ENCODE measurements around the gene ADAMTS13. TPM values are rescaled to one million over a fixed set of nuclear protein-coding genes. Genes with fewer than 3 reads are reported as not detected.

ADAMTS13 gene
- total RNA-seq, 2 donors from 2014 or later, result 0.67 to 1.1 TPM

DNA sequence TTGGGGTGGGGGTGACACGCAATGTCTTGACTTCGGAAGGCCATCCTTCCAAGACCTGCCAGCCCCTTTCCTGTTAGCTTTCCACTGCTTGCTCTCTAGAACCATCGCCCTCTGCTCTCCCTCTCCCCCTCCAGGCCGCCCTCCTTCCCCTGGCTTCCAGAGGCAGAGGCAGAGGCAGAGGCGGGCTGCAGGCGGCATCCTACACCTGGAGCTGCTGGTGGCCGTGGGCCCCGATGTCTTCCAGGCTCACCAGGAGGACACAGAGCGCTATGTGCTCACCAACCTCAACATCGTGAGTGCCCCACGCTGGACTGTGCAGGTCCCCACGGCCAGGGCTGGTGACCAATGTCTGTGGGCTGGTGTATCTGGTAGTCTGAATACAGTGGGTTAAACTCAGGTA is 2.0 kb downstream of the ADAMTS13 start:
- no peak for DNase-seq (ENCODE audit: low spot score)
- peaks cover 2% of the 10 kb centered on the region for H3K9me3 Mint-ChIP-seq
- H3K4me1 Mint-ChIP-seq (ENCODE audit: low read depth in 2 of 2), result peaks cover 19 to 20% of the 10 kb centered on the region in 2 donors
- no peaks in the 10 kb centered on the region for H3K36me3 Mint-ChIP-seq
- no peak for ATAC-seq
- no peak overlapping the region for H3K27ac Mint-ChIP-seq
- H3K27me3 Mint-ChIP-seq, result peaks cover 2 to 11% of the 10 kb centered on the region in 2 donors
- H3K4me3 Mint-ChIP-seq, result no peak overlapping the region

DNA sequence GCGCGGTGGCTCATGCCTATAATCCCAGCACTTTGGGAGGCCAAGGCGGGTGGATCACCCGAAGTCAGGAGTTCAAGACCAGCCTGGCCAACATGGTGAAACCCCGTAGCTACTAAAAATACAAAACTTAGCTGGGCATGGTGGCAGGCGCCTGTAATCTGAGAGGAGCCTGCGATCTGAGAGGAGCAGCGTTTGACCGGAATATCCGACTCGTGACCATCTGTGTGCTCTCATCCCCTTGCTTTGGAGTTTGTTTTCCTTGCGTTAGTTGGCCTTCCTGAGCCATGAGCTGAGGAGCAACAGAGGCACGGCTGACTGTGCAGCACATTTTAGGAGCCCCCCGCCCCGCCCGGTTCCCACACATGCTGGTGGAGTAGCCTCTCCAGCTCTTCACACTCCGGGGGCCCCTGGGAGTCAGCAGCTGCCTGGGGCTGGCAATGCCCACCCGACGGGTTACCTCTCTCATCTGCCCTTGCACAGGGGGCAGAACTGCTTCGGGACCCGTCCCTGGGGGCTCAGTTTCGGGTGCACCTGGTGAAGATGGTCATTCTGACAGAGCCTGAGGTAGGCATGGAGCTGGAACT is 3.0 kb downstream of the ADAMTS13 start:
- Mint-ChIP-seq H3K27me3 (peaks cover 2 to 11% of the 10 kb centered on the region in 2 donors), H3K4me1 (ENCODE audit: low read depth in 2 of 2) (peaks cover 16 to 18% of the 10 kb centered on the region in 2 donors), H3K4me3 (no peak overlapping the region), H3K9me3 (no peaks in the 10 kb centered on the region), H3K27ac (no peak overlapping the region), H3K36me3 (no peaks in the 10 kb centered on the region)
- no peak for ATAC-seq
- no peak for DNase-seq (ENCODE audit: low spot score)

DNA sequence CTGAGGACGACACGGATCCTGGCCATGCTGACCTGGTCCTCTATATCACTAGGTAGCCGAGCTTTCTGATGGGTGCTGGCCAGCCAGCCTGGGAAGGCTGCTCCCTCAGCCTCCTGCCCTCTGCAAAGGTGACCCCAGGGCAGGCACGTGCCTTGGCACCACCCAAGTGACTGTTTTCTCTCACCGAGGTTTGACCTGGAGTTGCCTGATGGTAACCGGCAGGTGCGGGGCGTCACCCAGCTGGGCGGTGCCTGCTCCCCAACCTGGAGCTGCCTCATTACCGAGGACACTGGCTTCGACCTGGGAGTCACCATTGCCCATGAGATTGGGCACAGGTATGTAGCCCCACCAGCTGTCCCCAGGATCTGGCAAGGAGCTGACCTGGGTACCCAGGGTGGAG is 3.8 kb downstream of the ADAMTS13 start:
- ATAC-seq, result no peak
- DNase-seq (ENCODE audit: low spot score), result no peak
- Mint-ChIP-seq H3K27me3 (peaks cover 2 to 11% of the 10 kb centered on the region in 2 donors), H3K4me1 (ENCODE audit: low read depth in 2 of 2) (peaks cover 9 to 12% of the 10 kb centered on the region in 2 donors), H3K4me3 (no peak overlapping the region), H3K36me3 (no peaks in the 10 kb centered on the region), H3K27ac (no peak overlapping the region), H3K9me3 (no peaks in the 10 kb centered on the region)

DNA sequence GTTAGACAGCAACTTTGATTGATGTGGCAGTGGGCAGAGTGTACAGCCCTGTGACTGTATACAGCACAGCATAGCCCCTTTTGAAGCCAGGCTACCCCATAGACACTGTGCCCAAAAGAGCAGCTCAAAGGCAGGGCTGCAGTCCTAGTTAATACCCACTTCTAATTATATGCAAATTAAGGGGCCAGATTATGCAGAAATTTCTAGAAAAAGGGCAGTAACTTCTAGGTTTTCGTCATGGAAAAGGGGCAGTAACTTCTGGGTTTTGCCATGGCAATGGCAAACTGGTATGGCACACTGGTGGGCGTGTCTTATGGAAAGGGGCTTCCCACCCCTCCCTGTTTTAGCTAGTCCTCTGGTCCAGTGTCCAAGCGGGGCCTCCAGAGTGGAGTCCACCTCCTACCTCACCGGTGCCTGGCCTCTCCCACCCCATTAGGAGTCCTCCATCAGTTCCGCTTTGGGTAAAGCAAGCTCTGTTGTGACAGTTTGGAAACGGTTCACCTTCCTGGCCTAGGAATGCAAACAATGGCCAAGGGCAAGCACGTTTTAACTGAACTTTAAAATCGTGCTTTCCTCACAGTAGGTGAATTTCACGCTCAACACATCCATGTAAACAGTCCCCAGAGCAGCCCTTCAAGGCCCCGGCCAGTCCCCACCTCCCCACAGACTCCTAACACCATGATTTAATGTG is 5.6 kb downstream of the ADAMTS13 start:
- DNase-seq (ENCODE audit: low spot score) (no peak), ATAC-seq (no peak)
- no peak overlapping the region for H3K4me3 Mint-ChIP-seq
- no peaks in the 10 kb centered on the region for H3K4me1 Mint-ChIP-seq (ENCODE audit: low read depth in 2 of 2)
- H3K27ac Mint-ChIP-seq, result no peak overlapping the region
- H3K36me3 Mint-ChIP-seq, result no peaks in the 10 kb centered on the region
- H3K27me3 Mint-ChIP-seq, result peaks cover 2 to 11% of the 10 kb centered on the region in 2 donors
- H3K9me3 Mint-ChIP-seq, result no peaks in the 10 kb centered on the region

DNA sequence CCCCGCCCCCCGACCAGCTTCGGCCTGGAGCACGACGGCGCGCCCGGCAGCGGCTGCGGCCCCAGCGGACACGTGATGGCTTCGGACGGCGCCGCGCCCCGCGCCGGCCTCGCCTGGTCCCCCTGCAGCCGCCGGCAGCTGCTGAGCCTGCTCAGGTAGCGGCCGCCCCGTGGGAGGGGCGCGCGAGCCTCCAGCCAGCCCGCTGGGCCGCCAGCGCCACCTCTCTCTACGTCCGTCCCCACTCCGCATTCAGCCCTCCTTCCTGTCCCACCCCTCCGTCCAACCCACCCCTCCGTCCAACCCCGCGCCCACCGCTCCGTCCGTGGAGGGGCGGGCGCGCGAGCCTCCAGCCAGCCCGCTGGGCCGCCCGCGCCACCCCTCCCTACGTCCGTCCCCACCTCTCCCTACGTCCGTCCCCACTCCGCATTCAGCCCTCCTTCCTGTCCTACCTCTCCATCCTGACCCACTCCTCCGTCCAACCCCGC is 6.5 kb downstream of the ADAMTS13 start:
- DNase-seq (ENCODE audit: low spot score), result no peak
- Mint-ChIP-seq H3K36me3 (no peaks in the 10 kb centered on the region), H3K27me3 (peaks cover 2 to 11% of the 10 kb centered on the region in 2 donors), H3K4me1 (ENCODE audit: low read depth in 2 of 2) (no peaks in the 10 kb centered on the region), H3K27ac (no peak overlapping the region), H3K9me3 (no peaks in the 10 kb centered on the region), H3K4me3 (no peak overlapping the region)
- ATAC-seq, result peak; percentile 53 to 73

DNA sequence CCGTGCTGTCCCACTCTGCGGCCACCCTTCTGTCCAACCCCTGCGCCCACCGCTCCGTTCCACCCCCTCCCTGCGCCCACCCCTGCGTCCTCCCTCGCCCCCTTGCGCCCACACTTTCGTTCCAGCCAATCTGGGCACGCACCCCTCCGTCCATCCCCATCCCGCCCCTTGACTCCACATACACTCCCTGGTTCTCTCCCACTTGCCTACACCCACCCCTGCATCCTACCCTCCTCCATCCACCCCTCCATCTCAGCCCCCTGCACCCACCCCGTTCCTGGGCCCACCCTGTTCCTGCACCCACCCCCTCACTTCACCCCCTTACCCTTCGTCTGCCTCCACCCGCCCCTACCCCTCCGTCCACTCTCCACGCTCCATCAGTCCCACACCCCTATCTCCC is 7.0 kb downstream of the ADAMTS13 start:
- no peak for ATAC-seq
- Mint-ChIP-seq H3K4me3 (no peak overlapping the region), H3K36me3 (no peaks in the 10 kb centered on the region)

DNA sequence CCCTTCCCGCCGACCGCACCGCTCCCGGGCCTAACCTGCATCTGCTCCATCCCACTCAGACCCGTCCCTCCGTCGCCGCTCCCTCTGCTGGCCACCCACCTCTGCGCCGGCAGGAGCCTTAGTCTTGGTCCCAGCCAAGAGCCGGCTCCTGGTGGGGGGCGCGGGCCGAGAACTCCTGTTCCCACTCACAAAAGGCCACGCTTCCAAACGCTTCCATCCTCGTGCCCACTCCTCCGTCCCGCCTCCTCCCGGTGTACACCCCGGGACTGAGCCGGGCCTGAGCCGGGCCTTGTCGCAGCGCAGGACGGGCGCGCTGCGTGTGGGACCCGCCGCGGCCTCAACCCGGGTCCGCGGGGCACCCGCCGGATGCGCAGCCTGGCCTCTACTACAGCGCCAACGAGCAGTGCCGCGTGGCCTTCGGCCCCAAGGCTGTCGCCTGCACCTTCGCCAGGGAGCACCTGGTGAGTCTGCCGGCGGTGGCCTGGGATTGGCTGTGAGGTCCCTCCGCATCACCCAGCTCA is 7.5 kb downstream of the ADAMTS13 start:
- Mint-ChIP-seq H3K4me3 (no peak overlapping the region), H3K27ac (no peak overlapping the region), H3K36me3 (no peaks in the 10 kb centered on the region), H3K27me3 (peaks cover 2 to 11% of the 10 kb centered on the region in 2 donors), H3K4me1 (ENCODE audit: low read depth in 2 of 2) (no peaks in the 10 kb centered on the region), H3K9me3 (no peaks in the 10 kb centered on the region)
- DNase-seq (ENCODE audit: low spot score), result no peak
- no peak for ATAC-seq

More for the DNA sequence above, 7.0 kb downstream of the ADAMTS13 start:
- no peak for DNase-seq (ENCODE audit: low spot score)
- Mint-ChIP-seq H3K9me3 (no peaks in the 10 kb centered on the region), H3K4me1 (ENCODE audit: low read depth in 2 of 2) (no peaks in the 10 kb centered on the region), H3K27me3 (peaks cover 2 to 11% of the 10 kb centered on the region in 2 donors), H3K27ac (no peak overlapping the region)

DNA sequence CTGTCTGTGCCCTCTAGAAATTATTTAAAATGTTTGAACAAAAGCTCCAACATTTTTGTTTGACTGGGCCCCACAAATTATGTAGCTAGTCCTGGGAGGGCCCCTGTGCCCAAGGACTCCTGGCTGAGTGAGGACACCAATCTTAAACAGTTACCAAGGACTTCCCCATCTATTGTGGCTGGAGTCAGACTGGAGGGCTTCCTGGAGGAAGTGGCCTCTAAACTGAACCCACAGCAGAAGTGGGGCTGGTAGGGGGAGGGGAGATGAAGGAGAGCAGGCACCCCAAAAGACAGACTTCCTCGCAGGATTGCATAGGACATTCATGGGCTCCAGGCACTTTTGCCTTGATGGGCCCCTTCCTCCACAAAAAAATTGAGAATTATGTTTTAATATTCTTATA is 8.1 kb downstream of the ADAMTS13 start:
- no peaks in the 10 kb centered on the region for H3K4me1 Mint-ChIP-seq (ENCODE audit: low read depth in 2 of 2)
- no peak for ATAC-seq

DNA sequence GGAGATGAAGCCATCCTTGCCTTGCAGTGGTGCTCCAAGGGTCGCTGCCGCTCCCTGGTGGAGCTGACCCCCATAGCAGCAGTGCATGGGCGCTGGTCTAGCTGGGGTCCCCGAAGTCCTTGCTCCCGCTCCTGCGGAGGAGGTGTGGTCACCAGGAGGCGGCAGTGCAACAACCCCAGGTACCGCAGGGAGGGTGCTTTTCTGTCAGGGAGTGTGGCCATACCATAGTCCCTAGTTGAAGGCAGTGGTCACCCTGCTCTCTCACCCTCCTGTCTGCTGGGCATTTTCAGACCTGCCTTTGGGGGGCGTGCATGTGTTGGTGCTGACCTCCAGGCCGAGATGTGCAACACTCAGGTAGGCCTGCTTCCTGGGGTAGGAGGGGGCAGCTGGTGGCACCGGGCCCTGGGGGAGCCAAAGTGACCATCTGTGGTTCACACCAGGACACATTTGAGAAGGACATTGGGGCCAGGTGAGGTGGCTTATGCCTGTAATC is 11.2 kb downstream of the ADAMTS13 start:
- no peaks in the 10 kb centered on the region for H3K9me3 Mint-ChIP-seq
- H3K4me3 Mint-ChIP-seq, result no peak overlapping the region
- DNase-seq (ENCODE audit: low spot score) (no peak), ATAC-seq (no peak)
- H3K36me3 Mint-ChIP-seq, result no peaks in the 10 kb centered on the region
- H3K4me1 Mint-ChIP-seq (ENCODE audit: low read depth in 2 of 2), result no peaks in the 10 kb centered on the region
- H3K27ac Mint-ChIP-seq, result no peak overlapping the region
- no peaks in the 10 kb centered on the region for H3K27me3 Mint-ChIP-seq

More for the DNA sequence above, 8.1 kb downstream of the ADAMTS13 start:
- no peak for DNase-seq (ENCODE audit: low spot score)
- Mint-ChIP-seq H3K4me3 (no peak overlapping the region), H3K9me3 (no peaks in the 10 kb centered on the region), H3K27me3 (peaks cover 2 to 11% of the 10 kb centered on the region in 2 donors), H3K27ac (no peak overlapping the region), H3K36me3 (no peaks in the 10 kb centered on the region)

DNA sequence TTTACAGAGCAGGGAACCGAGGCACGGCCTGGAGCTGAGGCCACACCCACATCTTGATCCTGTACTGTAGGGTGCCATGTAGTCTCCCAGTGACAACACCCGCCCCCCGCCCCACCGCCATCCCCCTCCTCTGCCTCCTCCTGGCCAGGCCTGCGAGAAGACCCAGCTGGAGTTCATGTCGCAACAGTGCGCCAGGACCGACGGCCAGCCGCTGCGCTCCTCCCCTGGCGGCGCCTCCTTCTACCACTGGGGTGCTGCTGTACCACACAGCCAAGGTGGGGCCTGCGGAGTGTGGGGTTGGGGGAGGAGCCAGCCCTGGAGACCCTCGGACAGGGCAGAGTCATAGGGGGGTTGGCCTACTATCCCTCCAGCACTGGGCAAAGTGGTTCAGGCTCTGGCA is 14.5 kb downstream of the ADAMTS13 start:
- H3K36me3 Mint-ChIP-seq, result no peaks in the 10 kb centered on the region
- H3K4me1 Mint-ChIP-seq (ENCODE audit: low read depth in 2 of 2), result peaks cover 0 to 2% of the 10 kb centered on the region in 2 donors
- no peak overlapping the region for H3K4me3 Mint-ChIP-seq
- no peaks in the 10 kb centered on the region for H3K9me3 Mint-ChIP-seq
- no peak for DNase-seq (ENCODE audit: low spot score)
- H3K27me3 Mint-ChIP-seq, result no peaks in the 10 kb centered on the region
- no peak overlapping the region for H3K27ac Mint-ChIP-seq
- no peak for ATAC-seq

DNA sequence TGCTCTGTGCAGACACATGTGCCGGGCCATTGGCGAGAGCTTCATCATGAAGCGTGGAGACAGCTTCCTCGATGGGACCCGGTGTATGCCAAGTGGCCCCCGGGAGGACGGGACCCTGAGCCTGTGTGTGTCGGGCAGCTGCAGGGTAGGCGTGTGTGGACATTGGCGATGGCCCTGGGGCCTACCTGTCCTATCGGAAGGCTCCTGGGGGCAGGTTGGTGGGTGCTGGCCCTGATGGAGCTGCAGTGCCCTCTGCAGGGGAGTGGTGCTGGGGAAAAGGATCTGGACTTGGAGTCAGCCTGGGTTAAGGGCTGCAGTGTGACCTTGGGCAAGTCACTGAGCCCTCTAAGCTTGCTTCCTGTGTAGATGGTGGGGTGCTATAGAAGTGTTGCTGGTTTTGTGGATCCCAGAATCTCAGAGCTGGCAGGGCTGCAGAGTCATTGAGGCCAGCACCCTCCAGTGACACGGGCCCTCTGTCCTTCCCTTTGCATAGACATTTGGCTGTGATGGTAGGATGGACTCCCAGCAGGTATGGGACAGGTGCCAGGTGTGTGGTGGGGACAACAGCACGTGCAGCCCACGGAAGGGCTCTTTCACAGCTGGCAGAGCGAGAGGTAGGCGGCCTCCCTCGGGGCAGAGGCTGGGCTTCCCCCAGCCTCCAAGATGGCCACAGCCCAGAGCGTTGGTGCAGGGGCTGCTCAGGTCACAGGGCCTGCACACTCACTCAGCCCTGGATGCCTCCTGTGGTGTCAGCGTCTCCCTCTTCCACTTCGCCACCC is 15.8 kb downstream of the ADAMTS13 start:
- ATAC-seq, result no peak

DNA sequence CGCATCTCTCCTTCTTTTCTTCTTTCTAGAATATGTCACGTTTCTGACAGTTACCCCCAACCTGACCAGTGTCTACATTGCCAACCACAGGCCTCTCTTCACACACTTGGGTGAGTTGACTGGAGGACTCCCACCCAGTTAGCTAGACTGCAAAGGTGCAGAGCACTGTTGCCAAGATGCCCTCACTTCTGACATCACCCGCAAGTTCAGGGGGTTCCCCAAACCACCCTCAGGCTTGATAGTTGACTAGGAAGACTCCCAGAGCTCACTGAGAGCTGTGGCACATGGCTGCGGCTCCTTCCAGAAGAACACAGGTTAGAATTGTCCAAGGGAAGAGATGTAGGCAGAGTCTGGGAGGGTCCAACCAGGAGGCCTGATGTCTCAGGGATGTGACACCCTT is 17.2 kb downstream of the ADAMTS13 start:
- Mint-ChIP-seq H3K27ac (no peak overlapping the region), H3K4me3 (no peak overlapping the region), H3K9me3 (no peaks in the 10 kb centered on the region), H3K27me3 (no peaks in the 10 kb centered on the region), H3K36me3 (no peaks in the 10 kb centered on the region), H3K4me1 (ENCODE audit: low read depth in 2 of 2) (peaks cover 0 to 2% of the 10 kb centered on the region in 2 donors)
- ATAC-seq (no peak), DNase-seq (ENCODE audit: low spot score) (no peak)

More for the DNA sequence above, 15.8 kb downstream of the ADAMTS13 start:
- Mint-ChIP-seq H3K4me3 (no peak overlapping the region), H3K27ac (no peak overlapping the region), H3K36me3 (no peaks in the 10 kb centered on the region), H3K9me3 (no peaks in the 10 kb centered on the region), H3K4me1 (ENCODE audit: low read depth in 2 of 2) (peaks cover 0 to 2% of the 10 kb centered on the region in 2 donors), H3K27me3 (no peaks in the 10 kb centered on the region)
- no peak for DNase-seq (ENCODE audit: low spot score)

DNA sequence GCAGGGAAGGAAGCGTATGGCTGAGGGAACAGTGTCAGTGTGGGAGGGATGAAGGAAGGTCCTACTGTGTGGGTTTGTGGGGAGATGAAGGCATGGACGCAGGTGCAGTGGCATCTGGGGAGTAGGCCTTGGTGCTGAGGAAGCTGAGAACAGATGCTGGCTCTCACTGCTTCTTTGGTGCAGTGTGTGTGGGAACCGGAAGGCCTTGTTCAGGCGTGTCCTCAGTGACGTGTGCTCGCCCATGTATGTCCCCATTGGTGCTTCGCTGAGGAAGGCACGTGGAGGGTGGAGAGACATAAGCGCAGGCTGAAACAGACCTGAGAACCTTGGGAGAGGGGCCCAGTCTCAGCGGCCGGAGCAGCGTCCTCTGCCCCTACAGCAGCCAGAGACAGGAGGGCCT is 18.7 kb downstream of the ADAMTS13 start:
- Mint-ChIP-seq H3K27me3 (no peaks in the 10 kb centered on the region), H3K9me3 (no peaks in the 10 kb centered on the region), H3K27ac (no peak overlapping the region), H3K4me3 (no peak overlapping the region), H3K36me3 (no peaks in the 10 kb centered on the region), H3K4me1 (ENCODE audit: low read depth in 2 of 2) (peaks cover 0 to 2% of the 10 kb centered on the region in 2 donors)
- ATAC-seq, result no peak
- DNase-seq (ENCODE audit: low spot score), result no peak
